Posterior vena cava (tissue), 2 donors: ENCODE data around the gene RPS15A. TPM values are rescaled to one million over a fixed set of nuclear protein-coding genes. Genes with fewer than 3 reads are reported as not detected.
"Not testable (repeated sequence)": the region's sequence is repeated elsewhere in the genome, so short reads cannot be mapped to it uniquely, and the experiment has no call there.

Experiments used
- DNase-seq: peaks from one replicate; pipeline ENCODE4 v3.0.0-alpha.2; 2020; ENCODE audit warnings: low spot score
- intact Hi-C, 2 donors: fragments of 100-400 bp; cut with DNase I; formaldehyde crosslinking; loops; one replicate each; pipeline versions ENCODE4 v1.14.1 to v1.14.2; 2022 to 2023
- total RNA-seq, 2 donors: library from RNA; stranded (reverse); fragmentation: NEBNext Ultra II Directional; extraction: Animal tissue kit (Norgen Biotek cat#: 25700); gene quantifications; one replicate each; pipeline ENCODE4 v1.2.1, GENCODE V29; 2021
- donor health status: DM: yes; HTN: yes; CAD: no.
- donor health status: DM: yes; HTN: yes; CAD: no.

RPS15A gene
- total RNA-seq, 2 donors from 2014 or later: 1,309 to 1,350 TPM

DNA sequence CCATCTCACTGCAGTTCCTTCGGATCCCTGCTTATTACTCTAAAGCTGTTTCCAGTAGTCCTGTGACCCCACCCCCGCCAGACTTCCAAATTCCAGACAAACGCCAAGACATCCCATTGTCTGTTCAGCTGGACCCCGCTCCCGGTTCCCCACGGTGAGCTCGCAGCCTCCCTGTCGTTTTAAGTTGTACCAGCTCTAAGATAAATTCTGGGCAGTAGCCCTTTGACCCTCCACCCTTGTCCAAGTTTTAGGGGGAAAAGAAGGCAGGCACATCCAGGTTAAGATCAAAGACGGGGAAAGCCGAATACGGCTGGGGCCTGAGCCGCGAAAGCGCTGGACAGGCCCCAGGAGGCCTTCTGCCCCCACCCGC lies 10.6 kb upstream of the RPS15A start:
- intact Hi-C loops: no loop called here
- DNase-seq: no peak

DNA sequence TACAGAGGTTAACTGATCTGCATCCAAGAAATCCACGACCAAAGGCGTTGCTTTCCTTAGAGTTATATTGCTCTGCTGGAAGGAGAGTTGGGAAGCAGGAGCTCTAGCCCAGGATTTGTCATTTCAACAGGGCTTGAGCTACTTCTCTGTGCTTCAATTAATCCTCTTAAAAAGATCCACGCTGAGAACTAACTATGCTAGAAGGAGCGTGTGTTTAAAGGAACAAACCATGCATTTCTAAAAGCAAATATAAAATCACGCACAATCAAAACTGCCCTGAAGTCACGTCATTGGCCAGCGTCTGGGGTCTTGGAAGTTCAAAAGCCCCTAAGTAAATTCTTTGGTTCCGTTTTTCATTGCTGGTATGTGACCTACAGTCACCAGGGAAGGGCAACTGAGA lies 10.2 kb upstream of the RPS15A start:
- intact Hi-C loops: no loop called here

DNA sequence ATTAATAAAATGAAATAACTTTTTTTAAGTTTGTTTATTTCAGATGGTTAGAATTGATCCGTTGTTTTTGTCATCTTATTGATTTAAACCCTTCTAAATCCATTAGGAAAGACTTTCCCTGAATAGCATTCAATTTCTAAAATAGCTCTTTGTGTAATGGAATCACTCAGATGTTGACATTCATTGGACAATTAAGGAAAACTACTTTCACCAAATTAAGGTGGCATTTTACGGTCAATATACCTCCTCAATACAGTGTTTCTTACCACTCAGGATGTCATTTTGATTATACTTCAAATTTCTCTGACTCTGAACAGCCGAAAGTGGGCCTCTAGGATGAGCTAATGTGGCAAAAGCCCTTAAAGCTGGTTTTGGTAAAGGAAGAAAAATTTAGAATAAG lies 9.4 kb upstream of the RPS15A start:
- no peak for DNase-seq
- intact Hi-C loops: no loop called here

More for the DNA sequence above, 10.2 kb upstream of the RPS15A start:
- no peak for DNase-seq

DNA sequence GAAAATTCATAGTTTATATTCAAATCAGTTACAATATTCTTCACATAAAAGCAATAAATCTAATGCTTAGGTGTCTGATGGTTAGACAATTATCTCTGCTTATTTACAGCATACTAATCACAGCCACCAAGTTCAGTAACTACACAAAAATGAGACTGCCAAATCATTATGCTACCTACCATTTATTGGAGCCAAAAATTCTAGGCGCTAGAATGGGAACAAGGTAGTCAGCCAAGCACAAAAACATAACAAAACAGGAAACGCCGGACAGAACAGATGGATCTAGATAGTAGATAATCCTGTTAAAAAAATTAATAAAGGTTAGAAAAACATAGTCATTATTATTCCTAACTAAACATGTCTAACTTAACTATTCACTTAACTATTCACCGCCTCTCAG lies 7.6 kb upstream of the RPS15A start:
- intact Hi-C loops: no loop called here
- DNase-seq: no peak

DNA sequence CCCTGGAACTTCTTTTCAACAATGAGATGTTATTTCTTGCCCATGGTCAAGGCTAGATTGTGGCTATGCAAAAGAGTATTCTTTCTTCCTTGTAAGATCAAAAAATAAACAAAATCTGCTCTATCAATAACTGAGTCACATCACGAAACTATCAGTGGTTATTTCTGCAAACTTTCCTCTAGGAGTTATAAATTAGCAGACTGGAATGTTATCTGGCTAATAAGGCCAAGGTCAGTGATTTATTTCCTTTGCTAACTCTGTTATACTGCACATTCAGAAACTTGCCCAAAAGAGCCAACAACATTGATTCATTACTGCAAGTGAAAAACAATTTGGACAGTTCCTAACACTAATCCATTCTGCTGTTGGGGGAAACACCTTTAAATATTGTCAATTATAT lies 6.2 kb upstream of the RPS15A start:
- intact Hi-C loops: no loop called here
- no peak for DNase-seq

DNA sequence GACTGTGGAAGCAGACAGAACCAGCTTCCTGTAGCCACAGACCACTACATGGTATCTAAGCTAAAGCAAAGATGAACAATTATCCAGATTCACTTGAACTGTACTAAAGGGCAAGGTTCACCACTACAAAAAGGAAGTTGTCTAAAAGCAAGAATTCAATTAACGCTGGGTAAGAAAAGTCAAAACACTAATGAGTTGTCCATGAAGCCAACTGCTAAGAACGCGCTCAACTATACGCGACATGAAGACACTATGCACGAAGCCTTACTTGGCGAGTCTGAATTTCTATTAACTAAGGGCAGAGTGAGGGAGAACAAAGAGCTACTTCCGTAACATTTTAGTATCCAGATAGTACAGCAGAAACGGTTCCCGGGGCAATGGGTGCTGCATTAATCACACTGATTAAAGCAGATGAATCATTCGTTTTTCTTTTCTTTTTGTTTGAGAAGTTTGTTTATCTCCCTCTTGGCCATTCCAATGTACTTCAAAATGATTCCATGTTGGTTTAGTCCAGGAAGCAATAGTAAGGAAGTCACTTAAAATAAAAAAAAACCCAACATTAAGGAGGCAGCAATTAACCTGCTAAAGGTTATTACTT lies 2.8 kb upstream of the RPS15A start:
- intact Hi-C loops: no loop called here
- DNase-seq: no peak

DNA sequence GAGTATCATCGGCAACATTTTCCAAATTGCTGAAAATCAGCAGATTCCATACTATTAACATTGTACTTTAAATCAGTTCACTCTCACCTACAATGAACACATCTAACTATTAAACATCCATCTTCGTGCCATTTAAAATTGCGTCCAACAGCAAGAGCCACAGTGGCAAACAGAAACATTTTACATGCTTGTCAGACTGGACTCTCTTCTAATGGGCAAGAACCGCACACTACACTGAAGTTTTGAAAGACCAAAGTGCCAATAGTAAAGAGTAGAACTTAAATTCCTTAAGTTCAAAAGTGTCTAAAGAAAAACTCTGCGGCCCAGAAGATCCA lies 652 bp downstream of the RPS15A start:
- DNase-seq: no peak
- intact Hi-C loops: no loop called here

DNA sequence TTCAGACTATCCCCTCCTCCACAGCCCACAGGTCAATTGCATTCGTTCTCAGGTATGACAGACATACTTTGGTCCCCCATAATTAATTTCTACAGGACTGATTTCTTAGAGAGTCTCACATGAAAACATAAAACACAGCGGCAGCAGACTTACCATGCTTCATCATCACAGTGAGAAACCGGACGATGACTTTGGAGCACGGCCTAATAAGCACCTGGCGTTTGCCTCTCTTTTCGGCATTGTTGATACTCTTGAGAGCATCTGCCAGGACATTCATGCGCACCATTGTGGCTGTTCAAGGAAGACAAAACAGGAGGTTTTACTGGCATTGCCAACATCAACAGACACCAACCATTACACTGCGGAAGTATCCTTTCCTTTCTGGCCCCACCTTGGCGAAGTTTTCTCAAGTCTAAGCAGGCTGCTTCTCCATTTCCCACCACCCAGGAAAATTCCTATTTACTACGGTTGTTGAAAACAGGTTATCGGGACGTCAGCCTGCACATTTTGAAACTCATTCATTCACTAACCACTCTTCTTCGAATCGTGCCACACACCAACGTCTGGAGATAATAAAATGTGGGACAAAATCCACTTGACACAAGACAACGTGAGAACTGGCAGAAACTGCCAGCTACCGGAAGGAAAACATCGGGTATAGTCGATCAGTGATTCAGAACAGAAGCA lies 1.2 kb downstream of the RPS15A start:
- DNase-seq: no peak

DNA sequence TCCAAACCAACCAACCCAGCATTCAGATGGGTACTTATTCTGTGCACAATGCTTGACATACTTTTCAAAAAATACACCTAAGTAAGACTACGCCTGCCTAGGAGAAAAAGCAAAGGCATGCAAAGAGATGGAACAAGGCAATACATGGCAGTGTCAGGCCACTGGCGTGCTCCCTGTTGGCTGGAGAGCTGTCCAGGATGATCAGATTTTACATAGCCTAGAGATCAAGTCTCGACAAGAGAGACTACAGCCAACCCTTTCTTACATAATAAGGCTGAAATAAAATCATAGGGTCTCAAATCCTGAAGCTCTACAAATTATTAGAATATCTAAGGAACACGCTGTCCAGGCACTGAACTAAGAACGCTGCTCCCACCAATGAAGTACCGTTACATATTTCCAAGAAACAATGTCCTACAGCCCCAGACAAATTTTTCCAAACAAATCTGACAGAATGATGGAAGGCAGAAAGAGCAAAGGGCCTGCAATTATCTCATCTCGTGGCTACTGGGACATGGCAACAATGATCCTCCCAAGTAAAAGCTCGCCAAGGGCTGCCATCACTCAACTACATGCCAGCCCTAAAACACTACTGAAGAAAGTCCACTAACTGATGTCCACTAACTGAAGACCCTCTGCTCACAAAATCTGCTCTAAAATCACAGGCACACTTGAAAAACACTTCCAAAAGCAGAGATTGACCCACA lies 5.1 kb downstream of the RPS15A start:
- no peak for DNase-seq
- intact Hi-C loops: no loop called here

More for the DNA sequence above, 1.2 kb downstream of the RPS15A start:
- intact Hi-C loops: no loop called here

DNA sequence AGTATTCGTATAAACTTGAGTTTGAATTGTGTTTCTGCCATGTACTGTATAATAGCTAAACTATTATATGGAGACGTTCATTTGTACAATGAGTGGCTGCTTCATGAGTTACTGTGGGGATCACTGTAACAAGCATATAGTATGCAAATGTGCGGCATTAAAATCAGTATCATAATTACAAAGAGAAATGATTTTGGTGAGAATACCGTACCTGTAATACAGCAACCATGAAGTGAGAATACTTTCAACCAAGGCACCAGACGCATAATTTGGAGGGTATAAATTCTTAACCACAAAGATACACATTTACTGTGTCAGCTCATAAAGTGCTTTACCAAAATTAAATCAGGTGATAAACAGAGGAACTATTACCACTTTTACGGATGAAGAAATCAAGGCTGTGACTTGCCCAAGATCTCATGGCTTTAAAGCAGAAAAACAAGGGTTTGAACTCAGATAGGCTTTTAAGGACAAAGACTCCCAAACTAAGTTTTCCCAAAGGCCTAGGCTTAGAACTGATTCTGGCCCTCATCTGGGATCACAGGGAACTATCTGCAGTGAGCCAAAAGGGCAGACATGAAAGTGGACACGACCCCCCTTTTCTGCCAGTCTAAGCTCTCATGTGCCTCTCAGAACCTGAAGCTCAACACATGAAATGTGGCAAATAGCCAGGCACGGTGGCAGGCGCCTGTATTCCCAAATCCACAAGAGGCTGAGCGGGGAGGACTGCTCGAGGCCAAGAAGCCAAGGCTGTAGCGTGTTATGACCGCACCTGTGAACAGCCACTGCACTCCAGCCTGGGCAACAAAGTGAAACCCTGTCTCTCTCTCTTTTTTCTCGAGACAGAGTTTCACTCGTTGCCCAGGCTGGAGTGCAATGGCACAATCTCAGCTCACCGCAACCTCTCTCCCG lies 6.4 kb downstream of the RPS15A start:
- intact Hi-C loops: no loop called here
- no peak for DNase-seq

DNA sequence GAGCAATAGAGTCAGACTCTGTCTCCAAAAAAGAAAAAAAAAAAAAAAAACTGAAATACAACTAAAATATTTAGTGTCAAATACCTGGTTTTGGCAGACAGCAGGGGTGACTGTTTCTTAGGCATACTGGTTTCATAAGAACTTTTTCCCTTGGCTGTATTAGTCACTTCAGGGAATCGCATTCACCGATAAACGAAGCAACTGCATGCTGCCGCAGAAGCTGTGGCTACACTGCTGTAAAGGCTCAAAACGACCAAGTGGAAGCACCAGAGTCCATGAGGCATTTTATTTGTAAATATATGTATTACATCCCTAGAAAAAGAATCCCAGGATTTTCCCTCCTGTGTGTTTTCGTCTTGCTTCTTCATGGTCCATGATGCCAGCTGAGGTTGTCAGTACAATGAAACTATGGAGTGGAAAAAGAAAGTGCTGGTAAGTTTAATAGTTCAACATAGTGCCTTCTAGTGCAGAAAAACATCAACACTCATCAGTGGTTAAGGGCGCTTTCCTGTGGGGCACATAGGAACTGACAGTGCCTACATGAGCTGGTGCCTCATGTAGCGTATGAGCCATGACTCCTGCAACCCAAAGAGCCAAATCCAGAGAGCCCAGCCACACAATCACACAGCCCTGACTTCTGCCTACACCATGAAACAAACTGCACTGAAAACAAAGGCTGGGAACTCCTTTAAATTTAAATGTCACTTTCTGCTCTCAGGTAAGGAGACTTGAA lies 7.3 kb downstream of the RPS15A start:
- intact Hi-C loops: no loop called here
- no peak for DNase-seq

DNA sequence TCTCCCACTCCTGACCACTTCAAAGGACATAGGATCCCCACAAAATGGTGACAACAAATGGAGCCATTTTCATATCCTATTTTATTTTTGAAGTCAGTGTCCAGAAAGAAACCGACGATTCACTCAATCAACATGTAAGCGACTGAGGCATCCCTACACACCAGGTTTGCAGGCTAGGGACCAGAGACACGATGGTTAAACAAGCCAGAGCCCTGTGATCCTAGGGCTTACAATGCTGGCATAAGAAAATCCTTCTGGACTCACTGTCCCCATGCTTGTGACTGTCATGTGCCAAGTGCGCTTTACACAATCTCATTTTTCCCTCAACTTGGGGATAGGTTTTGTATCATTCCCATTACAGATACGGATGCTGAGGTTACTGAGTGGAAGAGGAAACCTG lies 8.9 kb downstream of the RPS15A start:
- DNase-seq, intact Hi-C loops: not testable (repeated sequence)

DNA sequence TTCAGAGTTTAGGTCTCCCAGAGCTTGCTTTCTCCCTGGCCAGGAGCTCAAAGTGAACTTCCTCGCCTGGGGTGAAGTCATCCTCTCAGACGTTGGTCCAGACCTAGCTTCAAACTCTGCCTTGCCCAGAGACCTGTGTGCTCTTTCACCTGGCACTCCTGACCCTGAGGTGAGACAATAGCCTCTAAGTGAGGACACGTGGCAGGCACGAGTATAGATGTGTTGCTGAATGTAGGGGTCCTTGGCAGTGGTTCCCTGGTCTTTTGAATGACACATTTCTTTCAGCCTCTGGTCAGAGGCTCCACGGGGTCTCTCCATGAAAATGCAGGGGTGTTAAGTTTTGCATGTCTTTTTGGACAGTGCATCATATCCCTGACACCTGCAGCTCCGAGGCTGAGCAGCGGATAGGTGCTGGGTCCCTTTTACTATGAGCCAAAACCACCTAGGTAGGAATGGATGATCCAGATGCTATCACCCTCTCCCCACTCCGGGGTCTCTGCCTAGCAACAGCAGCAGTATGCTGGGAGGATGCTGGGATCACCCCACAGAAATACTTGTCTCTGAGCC lies 9.6 kb downstream of the RPS15A start:
- intact Hi-C loops, DNase-seq: not testable (repeated sequence)

DNA sequence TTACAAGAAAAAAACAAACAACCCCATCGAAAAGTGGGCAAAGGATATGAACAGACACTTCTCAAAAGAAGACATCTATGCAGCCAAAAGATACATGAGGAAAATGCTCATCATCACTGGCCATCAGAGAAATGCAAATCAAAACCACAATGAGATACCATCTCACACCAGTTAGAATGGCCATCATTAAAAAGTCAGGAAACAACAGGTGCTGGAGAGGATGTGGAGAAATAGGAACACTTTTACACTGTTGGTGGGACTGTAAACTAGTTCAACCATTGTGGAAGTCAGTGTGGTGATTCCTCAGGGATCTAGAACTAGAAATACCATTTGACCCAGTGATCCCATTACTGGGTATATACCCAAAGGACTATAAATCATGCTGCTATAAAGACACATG lies 12.5 kb downstream of the RPS15A start:
- intact Hi-C loops, DNase-seq: not testable (repeated sequence)

DNA sequence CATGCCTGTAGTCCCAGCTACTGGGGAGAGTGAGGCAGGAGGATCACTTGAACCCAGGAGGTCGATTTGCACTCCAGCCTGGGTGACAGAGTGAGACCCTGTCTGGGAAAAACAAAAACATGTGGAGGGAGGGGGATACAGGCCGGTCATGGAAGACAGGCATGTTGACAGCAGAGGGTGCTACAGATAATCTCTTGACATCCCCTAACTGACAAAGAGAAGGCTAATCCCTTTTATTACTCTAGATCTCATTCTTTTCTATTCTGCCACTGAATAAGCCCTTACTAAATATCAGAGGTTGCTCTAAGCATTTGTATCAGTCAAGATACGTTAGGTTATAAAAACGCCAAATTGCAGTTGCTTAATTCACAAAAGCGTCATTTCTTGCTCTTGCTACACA lies 13.8 kb downstream of the RPS15A start:
- DNase-seq, intact Hi-C loops: not testable (repeated sequence)

DNA sequence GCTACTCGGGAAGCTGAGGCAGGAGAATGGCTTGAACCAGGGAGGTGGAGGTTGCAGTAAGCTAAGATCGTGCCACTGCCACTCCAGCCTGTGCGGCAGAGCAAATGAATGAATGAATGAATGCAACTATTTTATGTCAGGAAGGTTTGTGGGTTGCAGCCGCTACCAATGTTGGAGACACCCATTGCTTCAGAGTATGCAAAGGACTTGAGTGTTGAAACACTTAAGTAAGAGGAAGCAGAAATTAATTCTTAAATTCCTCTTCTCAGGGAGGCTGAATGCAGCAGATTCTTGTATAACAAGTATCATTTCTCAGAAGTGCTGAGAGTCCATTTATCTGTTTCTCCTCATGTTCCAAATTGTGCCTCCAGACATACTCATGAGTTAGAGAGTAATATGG lies 15.5 kb downstream of the RPS15A start:
- intact Hi-C loops, DNase-seq: not testable (repeated sequence)

DNA sequence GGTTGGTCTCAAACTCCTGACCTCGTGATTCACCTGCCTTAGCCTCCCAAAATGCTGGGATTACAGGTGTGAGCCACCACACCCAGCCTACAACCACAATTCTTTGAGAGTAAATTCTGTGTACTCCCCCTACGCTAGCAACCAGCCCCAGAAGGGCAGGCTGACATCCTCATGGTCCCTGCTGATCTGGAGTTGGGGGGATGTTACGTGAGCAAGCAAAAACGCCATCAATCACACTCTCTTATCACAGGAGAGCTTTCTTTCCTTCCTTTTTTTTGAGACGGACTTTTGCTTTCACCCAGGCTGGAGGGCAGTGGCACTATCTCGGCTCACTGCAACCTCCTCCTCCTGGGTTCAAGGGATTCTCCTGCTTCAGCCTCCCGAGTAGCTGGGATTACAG lies 18.0 kb downstream of the RPS15A start:
- not testable (repeated sequence) for DNase-seq

DNA sequence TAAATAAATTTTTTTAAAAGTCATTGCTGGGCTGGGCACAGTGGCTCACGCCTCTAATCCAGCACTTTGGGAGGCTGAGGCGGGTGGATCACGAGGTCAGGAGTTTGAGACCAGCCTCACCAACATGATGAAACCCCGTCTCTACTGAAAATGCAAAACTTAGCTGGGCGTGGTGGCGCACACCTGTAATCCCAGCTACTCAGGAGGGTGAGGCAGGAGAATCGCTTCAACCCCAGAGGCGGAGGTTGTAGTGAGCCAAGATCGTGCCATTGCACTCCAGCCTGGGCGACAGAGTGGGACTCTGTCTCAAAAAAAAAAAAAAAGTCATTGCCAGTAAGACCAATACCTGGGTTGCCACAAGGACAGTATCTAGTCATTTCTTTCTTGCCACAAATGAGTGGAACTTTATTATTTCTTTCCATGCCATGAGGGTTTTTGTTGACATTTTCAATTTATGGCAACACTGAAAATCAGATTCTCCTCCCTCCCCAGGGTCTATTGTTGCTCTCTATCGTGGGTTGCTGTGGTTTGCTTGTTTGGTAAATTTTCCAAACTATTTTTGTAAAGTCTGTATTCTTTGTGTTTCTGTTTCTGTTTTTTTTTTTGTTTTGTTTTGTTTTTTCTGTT lies 19.7 kb downstream of the RPS15A start:
- intact Hi-C loops: not testable (repeated sequence)

More for the DNA sequence above, 18.0 kb downstream of the RPS15A start:
- intact Hi-C loops: not testable (repeated sequence)

More for the DNA sequence above, 19.7 kb downstream of the RPS15A start:
- DNase-seq: not testable (repeated sequence)
